Measurements from ENCODE around the gene EIPR1.

Gene EIPR1

DNA sequence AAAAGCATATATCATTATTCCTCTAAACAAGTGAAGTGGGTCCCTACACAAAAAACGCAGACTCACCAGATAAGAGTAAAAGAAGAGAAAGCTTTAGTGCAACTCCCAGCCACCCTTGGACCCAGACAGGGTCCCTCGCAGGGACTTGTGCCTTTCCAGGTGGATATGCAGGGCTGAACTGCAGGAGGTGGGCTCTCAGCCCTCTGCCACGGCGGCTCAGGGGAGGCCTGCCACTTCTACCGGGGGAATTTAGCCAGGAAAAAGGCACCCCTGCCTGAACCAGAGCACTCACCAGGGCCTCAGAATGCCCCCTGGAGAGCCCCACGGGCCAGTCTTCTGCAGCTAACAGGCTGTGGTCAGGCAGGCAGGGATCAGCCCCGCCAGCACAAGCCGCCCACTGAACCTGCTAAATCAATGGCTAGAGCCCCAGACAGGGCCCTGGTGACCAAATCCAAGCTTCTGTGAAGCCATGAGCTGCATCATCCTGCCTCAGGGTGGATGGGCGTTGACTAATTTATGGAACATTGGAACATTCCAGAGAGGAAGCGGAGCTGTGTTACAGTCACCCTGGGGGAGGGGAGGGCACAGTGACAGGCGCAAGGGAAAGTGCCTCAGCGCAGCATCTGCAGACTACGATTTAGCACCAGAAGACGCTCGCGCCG lies 209.3 kb downstream of the EIPR1 start:
- no peak for DNase-seq

DNA sequence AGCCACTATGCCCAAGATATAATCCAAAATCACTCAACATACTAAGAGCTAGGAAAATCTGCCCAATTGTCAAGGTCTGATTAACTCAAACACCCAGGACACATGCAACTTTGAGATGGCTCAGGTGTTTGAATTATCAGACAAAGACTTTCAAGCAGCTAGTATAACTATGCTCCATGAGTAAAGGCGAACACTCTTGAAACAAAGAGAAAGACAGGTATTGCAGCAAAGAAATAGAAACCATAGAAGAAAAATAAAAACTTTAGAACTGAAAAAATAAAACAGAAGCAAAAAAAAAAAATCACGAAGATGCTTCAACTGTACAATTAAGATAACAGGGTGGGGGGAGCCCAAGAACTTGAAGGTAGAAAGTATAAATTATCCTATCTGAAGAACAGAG lies 214.2 kb downstream of the EIPR1 start:
- DNase-seq = no peak

DNA sequence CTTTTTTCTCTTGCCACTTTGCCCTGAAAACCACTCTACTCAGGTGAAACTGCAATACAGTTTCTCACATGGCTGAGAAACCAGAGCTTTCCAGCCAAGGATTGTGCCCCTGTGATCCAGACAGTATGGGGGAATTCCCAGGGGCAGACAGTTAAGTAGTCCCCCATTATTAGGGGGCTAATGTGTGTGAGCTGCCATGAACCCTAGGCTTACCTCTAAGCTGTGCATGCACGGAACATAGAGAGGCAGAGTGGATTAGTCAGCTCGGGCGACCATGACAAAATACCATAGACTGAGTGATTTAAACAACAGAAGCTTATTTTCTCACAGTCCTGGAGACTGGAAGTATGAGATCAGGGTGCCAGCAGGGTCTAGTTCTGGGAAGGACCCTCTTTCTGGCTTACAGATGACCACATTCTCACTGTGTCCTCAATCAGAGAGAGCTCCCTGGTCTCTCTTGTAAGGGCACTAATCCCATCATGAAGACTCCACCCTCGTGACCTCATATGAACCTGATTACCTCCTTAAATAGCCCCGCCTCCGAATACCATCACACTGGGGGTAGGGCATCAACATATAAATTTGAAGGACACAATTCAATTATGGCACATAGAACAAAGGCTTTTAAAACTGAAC lies 215.1 kb downstream of the EIPR1 start:
- DNase-seq = no peak

DNA sequence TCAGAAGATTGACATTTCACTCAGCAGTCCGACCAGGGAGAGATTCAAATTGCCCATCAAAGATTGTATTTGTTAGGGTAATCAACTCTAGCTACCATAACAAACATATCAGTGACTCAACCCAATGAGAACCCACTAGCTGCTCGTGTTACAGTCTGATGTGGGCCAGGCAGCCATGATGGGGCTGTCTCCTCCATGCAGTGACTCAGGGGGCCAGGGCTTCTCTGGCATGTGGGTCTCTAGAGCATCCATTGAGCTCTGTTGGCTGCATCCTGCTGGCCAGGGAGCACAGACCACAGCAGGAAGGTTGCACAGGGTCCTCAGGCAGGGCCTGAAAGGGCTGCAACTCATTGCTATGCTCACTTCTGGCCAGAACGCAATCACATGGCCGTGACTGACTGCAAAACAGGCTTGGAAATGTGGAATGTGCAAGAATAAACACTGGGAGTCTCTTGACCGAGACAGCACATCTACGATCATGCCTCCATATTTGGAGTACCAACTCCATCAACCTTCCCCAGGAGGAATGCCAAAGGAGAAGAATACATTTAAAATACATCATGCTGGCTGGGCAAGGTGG lies 216.8 kb downstream of the EIPR1 start:
- no peak for DNase-seq

DNA sequence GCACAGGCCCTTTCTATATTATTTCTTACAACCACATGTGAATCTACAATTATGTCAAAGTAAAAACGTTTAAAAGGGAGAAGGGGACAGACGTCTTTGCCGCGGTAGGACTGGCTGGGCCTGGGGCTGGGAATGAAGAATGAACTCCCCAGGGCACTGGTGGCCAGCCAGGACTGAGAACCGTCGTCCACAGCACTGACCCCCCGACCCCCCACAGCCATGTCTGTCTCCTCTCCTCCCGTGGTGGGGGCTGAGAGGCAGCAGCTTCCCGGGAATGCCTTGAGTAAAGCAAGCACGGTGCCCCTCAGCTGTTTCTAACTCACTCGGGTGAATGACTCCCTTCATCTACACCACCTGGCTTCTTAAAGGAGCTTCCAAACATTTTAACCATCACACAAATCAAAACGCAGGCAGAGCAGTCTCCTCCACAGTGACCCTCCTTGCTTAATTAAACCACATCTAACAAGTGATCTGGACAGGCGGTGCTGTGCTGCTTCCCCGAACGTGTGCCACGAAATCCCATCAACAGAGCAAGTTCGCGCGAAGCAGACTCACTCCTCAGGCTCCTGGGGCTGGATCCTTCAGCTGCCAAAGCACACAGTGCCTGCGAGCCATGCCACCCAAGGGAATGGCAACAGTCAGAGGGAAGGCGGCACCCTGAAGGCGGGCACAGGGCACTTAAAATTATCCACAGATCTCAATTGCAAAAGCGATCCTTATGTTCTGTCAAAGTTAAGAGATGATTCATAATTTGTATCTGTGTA lies 217.7 kb downstream of the EIPR1 start:
- no peak for DNase-seq

DNA sequence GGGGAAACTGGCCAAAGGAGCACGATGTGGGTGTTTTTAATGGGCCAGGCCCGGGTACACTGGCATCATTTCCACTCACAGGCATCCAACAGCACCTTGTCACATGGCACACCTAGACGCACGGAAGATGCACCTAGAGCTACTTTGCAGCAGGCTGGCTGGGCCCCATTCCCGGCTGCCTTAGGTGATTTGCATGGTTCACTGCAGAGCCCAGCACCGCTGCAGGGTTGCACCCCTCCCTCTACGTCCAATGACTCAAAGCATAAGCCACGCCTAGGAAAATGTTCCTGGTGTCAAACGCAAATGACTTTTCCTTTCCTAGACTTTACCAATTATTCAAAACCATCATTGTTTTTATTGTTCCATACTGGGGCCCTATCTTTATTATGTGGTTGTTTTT lies 222.9 kb downstream of the EIPR1 start:
- no peak for DNase-seq

DNA sequence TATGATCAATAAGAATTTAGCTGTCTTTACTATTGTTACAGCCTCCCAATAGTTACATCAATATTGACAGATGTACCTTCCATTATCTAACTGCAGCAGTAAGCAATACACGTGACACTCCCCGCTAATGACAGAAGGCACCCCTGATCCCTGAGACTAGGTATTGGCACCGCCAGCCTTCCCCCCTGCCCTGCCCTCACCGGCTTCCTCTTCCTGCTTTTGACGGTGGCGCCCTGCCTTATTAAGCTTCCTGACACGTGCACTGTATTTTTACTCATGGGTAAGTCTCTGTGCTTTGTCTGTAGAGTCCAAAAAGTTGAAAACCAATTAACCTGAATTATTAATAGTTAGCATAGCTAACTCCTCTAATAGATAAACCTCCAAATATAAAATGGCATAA lies 223.5 kb downstream of the EIPR1 start:
- DNase-seq = no peak

- no peak for DNase-seq
Observed at GRCh38 chr2:3151153-3151918, 226.3 kb downstream of the EIPR1 start.

GRCh38 chr2:3149441-3150217 lies 228.0 kb downstream of the EIPR1 start:
- no peak for DNase-seq

GRCh38 chr2:3148716-3149115 lies 228.9 kb downstream of the EIPR1 start:
- no peak for DNase-seq

DNA sequence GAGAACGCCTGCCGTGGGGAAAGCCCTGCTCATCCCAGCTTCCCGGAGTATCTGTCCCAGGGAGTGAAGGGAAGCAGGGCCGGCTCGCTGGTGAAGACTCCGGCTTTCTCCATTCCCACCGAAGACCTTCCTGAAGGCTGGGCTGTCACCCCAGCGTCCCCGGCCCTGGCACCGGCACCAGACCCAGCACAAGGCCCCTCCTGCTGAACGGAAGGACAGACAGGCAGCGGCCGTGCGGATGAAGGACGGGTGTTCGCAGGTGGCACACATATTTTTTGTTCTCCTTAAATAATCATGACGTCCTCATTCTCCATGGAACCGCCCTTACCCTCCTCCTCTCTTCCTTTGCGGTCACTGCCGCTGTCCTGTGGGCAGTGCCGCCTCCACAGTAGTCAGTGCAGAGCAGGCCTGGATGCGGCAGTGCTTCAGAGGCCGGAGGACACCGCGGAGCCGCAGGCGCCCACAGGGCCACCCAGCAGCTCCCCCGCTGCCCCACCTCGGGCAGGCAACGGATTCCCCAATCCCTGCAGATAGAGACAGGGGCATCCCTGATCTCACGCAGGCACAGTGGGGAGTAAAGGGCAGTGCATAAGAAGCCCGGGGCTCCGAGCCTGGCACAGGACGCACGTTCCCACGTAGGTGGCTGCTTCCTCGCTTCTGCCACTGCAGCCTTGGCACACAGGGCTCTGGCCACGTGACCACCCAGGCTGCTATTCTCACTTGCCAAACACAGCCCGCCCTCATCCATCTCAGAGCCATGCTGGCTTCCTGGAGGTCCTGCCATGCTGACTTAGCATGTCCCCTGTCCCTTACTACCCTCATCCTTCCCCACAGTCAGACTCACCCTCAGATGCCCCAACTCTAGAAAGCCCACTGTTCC lies 229.7 kb downstream of the EIPR1 start:
- no peak for DNase-seq

GRCh38 chr2:3146772-3147650 lies 230.6 kb downstream of the EIPR1 start:
- no peak for DNase-seq

DNA sequence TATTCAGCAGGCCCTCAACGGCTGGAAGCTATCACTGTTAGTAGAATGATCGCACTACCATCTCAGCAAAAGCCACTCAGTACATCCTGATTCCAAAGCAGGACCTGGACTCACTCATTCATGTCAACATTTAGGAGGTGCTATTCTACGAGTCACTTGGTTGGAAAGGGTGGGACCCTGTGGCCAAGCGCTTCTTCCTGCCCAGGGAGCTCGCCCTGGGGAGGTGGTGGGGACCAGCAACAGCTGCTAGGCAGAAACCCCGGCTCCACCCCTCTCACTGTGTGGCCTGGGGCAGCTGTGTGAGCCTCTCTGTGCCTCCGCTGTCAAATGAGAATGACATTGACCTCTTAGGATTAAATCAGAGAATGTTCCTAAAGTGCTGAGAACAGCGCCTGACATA lies 231.4 kb downstream of the EIPR1 start:
- DNase-seq = no peak

GRCh38 chr2:3145471-3146021 lies 232.1 kb downstream of the EIPR1 start:
- DNase-seq = no peak

DNA sequence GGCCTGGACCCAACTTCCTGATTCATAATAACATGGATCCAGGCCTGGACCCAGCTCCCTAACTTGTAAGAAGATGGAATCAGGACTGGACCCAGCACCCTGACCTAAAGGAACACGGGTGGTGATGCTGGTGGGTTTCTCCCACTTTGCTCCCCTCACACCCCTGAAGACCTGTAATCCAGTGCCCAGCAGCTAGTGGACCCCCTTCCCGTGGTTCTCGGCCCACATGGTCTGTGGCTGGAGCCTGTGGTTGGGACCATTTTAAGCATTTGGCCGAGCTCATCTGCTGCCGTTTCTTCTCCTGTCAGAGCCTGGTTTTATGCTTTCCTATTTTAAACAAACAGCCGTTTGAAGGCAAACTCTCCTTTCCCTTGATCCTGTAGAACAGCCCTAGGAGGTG lies 232.8 kb downstream of the EIPR1 start:
- DNase-seq = no peak

- DNase-seq = no peak
Observed at GRCh38 chr2:3143602-3144001, 234.0 kb downstream of the EIPR1 start.

GRCh38 chr2:3142961-3143571 lies 234.6 kb downstream of the EIPR1 start:
- DNase-seq = no peak

DNA sequence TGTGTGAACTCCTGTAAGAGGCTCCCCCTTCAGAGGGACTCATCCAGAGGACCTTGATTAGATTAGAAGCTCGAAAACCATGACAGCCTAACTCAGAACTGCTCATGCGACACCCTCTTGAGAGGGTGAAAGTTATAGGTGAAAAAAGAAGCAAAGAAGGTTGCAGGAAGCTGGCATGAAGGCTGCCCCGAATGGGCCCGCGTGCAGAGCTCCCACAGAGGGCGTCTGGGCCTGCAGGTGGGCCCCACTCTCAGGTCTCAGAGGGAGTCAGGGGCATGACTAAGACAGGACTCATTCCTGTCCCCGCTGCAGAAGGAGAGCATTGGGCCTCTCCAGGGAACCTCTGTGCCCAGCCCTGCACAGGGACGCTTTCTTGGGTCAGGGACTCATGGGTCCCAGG lies 235.4 kb downstream of the EIPR1 start:
- DNase-seq = no peak

GRCh38 chr2:3141696-3142095 lies 235.9 kb downstream of the EIPR1 start:
- DNase-seq = no peak
